Measurements from ENCODE around the gene KRABD2.
"Not testable (repeated sequence)": the region's sequence is repeated elsewhere in the genome, so short reads cannot be mapped to it uniquely, and the experiment has no call there.

Gene KRABD2

GRCh38 chr17:8398980-8399379 is 22.5 kb upstream of the KRABD2 start:
- Histone ChIP-seq H3K18ac (ENCODE audit: low read depth in 1 of 2, low read length in 2 of 2) (no peak overlapping the region), H2AFZ (ENCODE audit: low read depth, low read length) (no peak overlapping the region), H2BK15ac (ENCODE audit: low read depth, poor library complexity, severe bottlenecking) (no peak overlapping the region), H2AK5ac (ENCODE audit: low read length, severe bottlenecking) (no peak overlapping the region), H3K9me3 (ENCODE audit: control insufficient read depth, low read length) (no peaks in the 10 kb centered on the region), H3K36me3 (ENCODE audit: control insufficient read depth in 1 of 2, insufficient read depth in 2 of 2, low read depth in 1 of 2, low read length in 2 of 2) (no peaks in the 10 kb centered on the region), H3K14ac (ENCODE audit: low read length in 2 of 2) (no peak overlapping the region), H2BK12ac (ENCODE audit: low read length in 2 of 2) (no peak overlapping the region), H3K23ac (ENCODE audit: low read length in 2 of 2) (no peak overlapping the region), H4K8ac (ENCODE audit: low read length) (no peak overlapping the region), H2BK120ac (ENCODE audit: low read depth, low read length) (no peak overlapping the region), H3K4me3 (ENCODE audit: insufficient read depth in 1 of 2, low read depth in 1 of 2, low read length in 2 of 2) (no peak overlapping the region), H3K4ac (ENCODE audit: low read depth in 1 of 2, low read length in 2 of 2) (no peak overlapping the region), H3K9ac (ENCODE audit: low read length) (no peak overlapping the region), H3K27ac (ENCODE audit: low read length, poor library complexity, severe bottlenecking) (no peak overlapping the region), H4K91ac (ENCODE audit: low read length) (no peak overlapping the region), H2BK5ac (ENCODE audit: low read depth, low read length, poor library complexity, severe bottlenecking) (no peak overlapping the region), H3K79me1 (replicated peaks; ENCODE audit: low read length, poor library complexity, severe bottlenecking) (no peaks in the 10 kb centered on the region), H3K4me2 (ENCODE audit: low read length, poor library complexity, severe bottlenecking) (no peak overlapping the region), H3K4me1 (ENCODE audit: control insufficient read depth, insufficient read depth, low read depth, low read length) (peaks cover 2% of the 10 kb centered on the region), H3K27me3 (ENCODE audit: control insufficient read depth in 1 of 2, insufficient read depth in 1 of 2, low read length in 2 of 2) (peaks cover 41 to 73% of the 10 kb centered on the region in 2 experiments)
- no peak for DNase-seq
- WGBS: 60% methylated on average over 5 of the region's 6 CpGs

DNA sequence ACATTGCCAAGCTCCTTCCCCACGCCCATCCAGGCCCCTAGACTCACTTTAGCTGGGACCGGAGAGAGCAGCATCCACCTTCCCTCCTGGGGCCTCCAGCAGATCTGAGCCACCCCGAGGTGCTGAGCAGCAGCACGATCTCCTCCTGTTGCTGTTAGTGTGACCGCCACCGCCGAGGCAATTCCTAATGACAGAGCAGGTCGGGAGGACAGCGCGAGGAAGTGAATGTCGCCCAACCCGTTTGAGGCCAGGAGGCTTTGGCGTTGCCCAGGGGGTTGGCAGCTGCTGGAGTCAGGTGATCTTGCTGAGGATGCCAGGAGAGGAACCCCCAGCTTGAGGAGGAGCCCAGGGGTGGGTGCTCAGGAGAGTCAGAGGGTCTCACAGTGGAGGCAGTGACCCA is 21.1 kb upstream of the KRABD2 start, which contains the start of gene RNF222:
Gene RNF222, minus strand, starts transcription at position 192 of the 400 bp plus-strand sequence. CDS start 4,366 bp downstream, outside the sequence.
- no peaks in the 10 kb centered on the region for H3K9me3 ChIP-seq (ENCODE audit: control insufficient read depth, low read length)
- H2AK5ac ChIP-seq (ENCODE audit: low read length, severe bottlenecking): no peak within 1 kb of the TSS
- no peak within 1 kb of the TSS for H3K18ac ChIP-seq (ENCODE audit: low read depth in 1 of 2, low read length in 2 of 2)
- DNase-seq: no peak
- H2BK5ac ChIP-seq (ENCODE audit: low read depth, low read length, poor library complexity, severe bottlenecking): no peak within 1 kb of the TSS
- no peak within 1 kb of the TSS for H4K91ac ChIP-seq (ENCODE audit: low read length)
- no peak within 1 kb of the TSS for H2BK15ac ChIP-seq (ENCODE audit: low read depth, poor library complexity, severe bottlenecking)
- H3K14ac ChIP-seq (ENCODE audit: low read length in 2 of 2): no peak within 1 kb of the TSS
- no peak within 1 kb of the TSS for H2BK12ac ChIP-seq (ENCODE audit: low read length in 2 of 2)
- no peak within 1 kb of the TSS for H3K4me3 ChIP-seq (ENCODE audit: insufficient read depth in 1 of 2, low read depth in 1 of 2, low read length in 2 of 2)
- H4K8ac ChIP-seq (ENCODE audit: low read length): no peak within 1 kb of the TSS
- H3K4me2 ChIP-seq (ENCODE audit: low read length, poor library complexity, severe bottlenecking): no peak within 1 kb of the TSS
- WGBS: 82% methylated on average over 13 of the region's 13 CpGs
- no peak within 1 kb of the TSS for H3K27ac ChIP-seq (ENCODE audit: low read length, poor library complexity, severe bottlenecking)
- H3K9ac ChIP-seq (ENCODE audit: low read length): no peak within 1 kb of the TSS
- no peak within 1 kb of the TSS for H2AFZ ChIP-seq (ENCODE audit: low read depth, low read length)
- no peaks in the 10 kb centered on the region for H3K79me1 ChIP-seq (replicated peaks; ENCODE audit: low read length, poor library complexity, severe bottlenecking)
- H3K27me3 ChIP-seq (ENCODE audit: control insufficient read depth in 1 of 2, insufficient read depth in 1 of 2, low read length in 2 of 2): peaks cover 41 to 81% of the 10 kb centered on the region in 2 experiments
- no peak within 1 kb of the TSS for H2BK120ac ChIP-seq (ENCODE audit: low read depth, low read length)
- no peak within 1 kb of the TSS for H3K4ac ChIP-seq (ENCODE audit: low read depth in 1 of 2, low read length in 2 of 2)
- no peak within 1 kb of the TSS for H3K23ac ChIP-seq (ENCODE audit: low read length in 2 of 2)
- H3K36me3 ChIP-seq (ENCODE audit: control insufficient read depth in 1 of 2, insufficient read depth in 2 of 2, low read depth in 1 of 2, low read length in 2 of 2): peaks cover 0 to under 1% of the 10 kb centered on the region in 2 experiments
- H3K4me1 ChIP-seq (ENCODE audit: control insufficient read depth, insufficient read depth, low read depth, low read length): peaks cover 9% of the 10 kb centered on the region

- H3K27ac ChIP-seq (ENCODE audit: low read length, poor library complexity, severe bottlenecking); H2BK12ac ChIP-seq (ENCODE audit: low read length in 2 of 2); H3K36me3 ChIP-seq (ENCODE audit: control insufficient read depth in 1 of 2, insufficient read depth in 2 of 2, low read depth in 1 of 2, low read length in 2 of 2); H3K18ac ChIP-seq (ENCODE audit: low read depth in 1 of 2, low read length in 2 of 2); H2AFZ ChIP-seq (ENCODE audit: low read depth, low read length); H2BK15ac ChIP-seq (ENCODE audit: low read depth, poor library complexity, severe bottlenecking); H3K9ac ChIP-seq (ENCODE audit: low read length); DNase-seq; H3K23ac ChIP-seq (ENCODE audit: low read length in 2 of 2); H4K91ac ChIP-seq (ENCODE audit: low read length); H3K14ac ChIP-seq (ENCODE audit: low read length in 2 of 2); H2BK5ac ChIP-seq (ENCODE audit: low read depth, low read length, poor library complexity, severe bottlenecking); H4K8ac ChIP-seq (ENCODE audit: low read length); H2AK5ac ChIP-seq (ENCODE audit: low read length, severe bottlenecking); H3K4me3 ChIP-seq (ENCODE audit: insufficient read depth in 1 of 2, low read depth in 1 of 2, low read length in 2 of 2); H2BK120ac ChIP-seq (ENCODE audit: low read depth, low read length); H3K4me2 ChIP-seq (ENCODE audit: low read length, poor library complexity, severe bottlenecking); H3K9me3 ChIP-seq (ENCODE audit: control insufficient read depth, low read length); H3K79me1 ChIP-seq (replicated peaks; ENCODE audit: low read length, poor library complexity, severe bottlenecking); H3K4ac ChIP-seq (ENCODE audit: low read depth in 1 of 2, low read length in 2 of 2): not testable (repeated sequence)
- 80% methylated on average over 8 of the region's 9 CpGs for WGBS
- H3K27me3 ChIP-seq (ENCODE audit: control insufficient read depth in 1 of 2, insufficient read depth in 1 of 2, low read length in 2 of 2): peaks cover 30 to 67% of the 10 kb centered on the region in 2 experiments
- H3K4me1 ChIP-seq (ENCODE audit: control insufficient read depth, insufficient read depth, low read depth, low read length): peaks cover 20% of the 10 kb centered on the region
These were observed 18.0 kb upstream of the KRABD2 start for GRCh38 chr17:8394497-8394896.

- Histone ChIP-seq H3K27ac (ENCODE audit: low read length, poor library complexity, severe bottlenecking) (no peak overlapping the region), H3K4ac (ENCODE audit: low read depth in 1 of 2, low read length in 2 of 2) (no peak overlapping the region), H2BK120ac (ENCODE audit: low read depth, low read length) (no peak overlapping the region), H4K91ac (ENCODE audit: low read length) (no peak overlapping the region), H3K36me3 (ENCODE audit: control insufficient read depth in 1 of 2, insufficient read depth in 2 of 2, low read depth in 1 of 2, low read length in 2 of 2) (peaks cover 0 to 4% of the 10 kb centered on the region in 2 experiments), H2BK12ac (ENCODE audit: low read length in 2 of 2) (no peak overlapping the region), H3K4me1 (ENCODE audit: control insufficient read depth, insufficient read depth, low read depth, low read length) (peaks cover 20% of the 10 kb centered on the region), H3K9me3 (ENCODE audit: control insufficient read depth, low read length) (no peaks in the 10 kb centered on the region), H2BK15ac (ENCODE audit: low read depth, poor library complexity, severe bottlenecking) (no peak overlapping the region), H3K14ac (ENCODE audit: low read length in 2 of 2) (no peak overlapping the region), H3K23ac (ENCODE audit: low read length in 2 of 2) (no peak overlapping the region), H3K4me2 (ENCODE audit: low read length, poor library complexity, severe bottlenecking) (no peak overlapping the region), H4K8ac (ENCODE audit: low read length) (no peak overlapping the region), H2AFZ (ENCODE audit: low read depth, low read length) (no peak overlapping the region), H3K27me3 (ENCODE audit: control insufficient read depth in 1 of 2, insufficient read depth in 1 of 2, low read length in 2 of 2) (peaks cover 26 to 59% of the 10 kb centered on the region in 2 experiments), H3K18ac (ENCODE audit: low read depth in 1 of 2, low read length in 2 of 2) (no peak overlapping the region), H3K4me3 (ENCODE audit: insufficient read depth in 1 of 2, low read depth in 1 of 2, low read length in 2 of 2) (no peak overlapping the region), H2BK5ac (ENCODE audit: low read depth, low read length, poor library complexity, severe bottlenecking) (no peak overlapping the region), H3K9ac (ENCODE audit: low read length) (no peak overlapping the region), H2AK5ac (ENCODE audit: low read length, severe bottlenecking) (no peak overlapping the region), H3K79me1 (replicated peaks; ENCODE audit: low read length, poor library complexity, severe bottlenecking) (no peaks in the 10 kb centered on the region)
- 75% methylated on average over 4 of the region's 8 CpGs for WGBS
- DNase-seq: no peak
These were observed 17.1 kb upstream of the KRABD2 start for GRCh38 chr17:8393470-8394231.
